ENCODE measurements around the gene CDK18.
"Not testable (repeated sequence)": the region's sequence is repeated elsewhere in the genome, so short reads cannot be mapped to it uniquely, and the experiment has no call there.

The CDK18 gene

GRCh38 chr1:205481629-205482151 lies 22.8 kb upstream of the CDK18 start:
- no peak for DNase-seq

GRCh38 chr1:205482587-205482986 lies 21.9 kb upstream of the CDK18 start:
- not testable (repeated sequence) for DNase-seq

GRCh38 chr1:205483372-205483771 lies 21.1 kb upstream of the CDK18 start:
- no peak for DNase-seq

- DNase-seq: peak in 3 of 4 experiments; percentile 16 to 44 (median 26)
Observed at GRCh38 chr1:205484985-205485967, 19.2 kb upstream of the CDK18 start.

GRCh38 chr1:205486258-205486657 lies 18.2 kb upstream of the CDK18 start:
- DNase-seq: no peak

- peak in 1 of 4 experiments; percentile 4 for DNase-seq
Observed at GRCh38 chr1:205488074-205488723, 16.3 kb upstream of the CDK18 start.

- DNase-seq: no peak
Observed at GRCh38 chr1:205491794-205492193, 12.7 kb upstream of the CDK18 start.

GRCh38 chr1:205492201-205492667 lies 12.2 kb upstream of the CDK18 start:
- DNase-seq: no peak

GRCh38 chr1:205492774-205493173 lies 11.7 kb upstream of the CDK18 start:
- no peak for DNase-seq

GRCh38 chr1:205493241-205494085 lies 11.0 kb upstream of the CDK18 start:
- DNase-seq: no peak

- no peak for DNase-seq
Observed at GRCh38 chr1:205494115-205494514, 10.4 kb upstream of the CDK18 start.

- DNase-seq: no peak
Observed at GRCh38 chr1:205495237-205495823, 9.1 kb upstream of the CDK18 start.

GRCh38 chr1:205496661-205497060 lies 7.8 kb upstream of the CDK18 start:
- DNase-seq: no peak

GRCh38 chr1:205497351-205497750 lies 7.1 kb upstream of the CDK18 start:
- DNase-seq: no peak

GRCh38 chr1:205499789-205500188 lies 4.7 kb upstream of the CDK18 start:
- no peak for DNase-seq

- no peak for DNase-seq
Observed at GRCh38 chr1:205500240-205501233, 3.9 kb upstream of the CDK18 start.

GRCh38 chr1:205502111-205502810 lies 2.2 kb upstream of the CDK18 start:
- no peak for DNase-seq

GRCh38 chr1:205502992-205503391 lies 1.5 kb upstream of the CDK18 start:
- DNase-seq: no peak

GRCh38 chr1:205505076-205505729 lies 734 bp downstream of the CDK18 start:
- DNase-seq: no peak

- no peak for DNase-seq
Observed at GRCh38 chr1:205505791-205506190, 1.3 kb downstream of the CDK18 start.
